DND-41 (cell line): ENCODE results near the gene ZNF689.

Experiments used
- ATAC-seq: fragments of 200-7000 bp; cut with Tn5 transposase; 3 replicates; pipeline ENCODE4 v1.9.1; 2021; ENCODE audit warnings: low read depth; ENCODE audit not compliant: insufficient read depth
- DNase-seq: peaks from one replicate; pipeline ENCODE4 v3.0.0-alpha.2; 2020
- H2AFZ ChIP-seq: 2 replicates; pipeline ENCODE4 v1.6.0; 2012; ENCODE audit warnings: low read depth, low read length
- H3K27ac ChIP-seq: 2 replicates; pipeline ENCODE4 v1.5.1; 2012; ENCODE audit warnings: low read length, inconsistent platforms
- H3K27me3 ChIP-seq: fragments of 200-600 bp; sonication (generic); 2 replicates; pipeline ENCODE4 v1.6.0; 2012; ENCODE audit warnings: low read length, mild to moderate bottlenecking, inconsistent platforms; ENCODE audit not compliant: insufficient read depth, poor library complexity
- H3K36me3 ChIP-seq: 2 replicates; pipeline ENCODE4 v1.5.1; 2012; ENCODE audit warnings: low read length, inconsistent platforms; ENCODE audit not compliant: insufficient read depth
- H3K4me1 ChIP-seq: 2 replicates; pipeline ENCODE4 v1.5.1; 2012; ENCODE audit warnings: mild to moderate bottlenecking, low read length; ENCODE audit not compliant: insufficient read depth
- H3K4me2 ChIP-seq: 2 replicates; pipeline ENCODE4 v1.6.0; 2012; ENCODE audit warnings: mild to moderate bottlenecking, moderate library complexity, low read length, inconsistent platforms; ENCODE audit not compliant: insufficient read depth
- H3K4me3 ChIP-seq, 2 experiments: fragments of 200-600 bp in 1 of 2; shearing (Covaris generic) in 1 of 2; 2 replicates each; pipeline ENCODE4 v1.5.1; 2012 to 2016; ENCODE audit warnings: inconsistent platforms in 2 of 2, low read length in 2 of 2, mild to moderate bottlenecking in 2 of 2, low read depth in 1 of 2, moderate library complexity in 1 of 2
- H3K79me2 ChIP-seq: 2 replicates; pipeline ENCODE4 v1.6.0; 2012; ENCODE audit warnings: low read length, inconsistent platforms; ENCODE audit not compliant: insufficient read depth
- H3K9ac ChIP-seq: 2 replicates; pipeline ENCODE4 v1.6.0; 2012; ENCODE audit warnings: low read depth, mild to moderate bottlenecking, inconsistent platforms, low read length, moderate library complexity
- H3K9me3 ChIP-seq: 2 replicates; pipeline ENCODE4 v1.5.1; 2012; ENCODE audit warnings: low read length, moderate library complexity, mild to moderate bottlenecking, inconsistent platforms; ENCODE audit not compliant: insufficient read depth, severe bottlenecking
- H4K20me1 ChIP-seq: 2 replicates; pipeline ENCODE4 v1.6.0; 2012; ENCODE audit warnings: low read length; ENCODE audit not compliant: insufficient read depth
- EZH2 ChIP-seq: IDR thresholded peaks from 3 replicates; pipeline ENCODE4 v1.6.1; 2012; ENCODE audit warnings: borderline replicate concordance, low read depth, mild to moderate bottlenecking, moderate library complexity, low read length, inconsistent platforms; ENCODE audit not compliant: severe bottlenecking
- TF ChIP-seq, protein P1 (sequence below): IDR thresholded peaks from 2 replicates; pipeline ENCODE4 v1.5.1; 2012; ENCODE audit warnings: borderline replicate concordance, low read length, moderate library complexity, mild to moderate bottlenecking; ENCODE audit not compliant: poor library complexity, severe bottlenecking; ENCODE audit errors: extremely low read depth

Gene ZNF689

GRCh38 chr16:30647274-30647571 lies 37.0 kb upstream of the ZNF689 start:
- H4K20me1 ChIP-seq: no peaks in the 10 kb centered on the region
- no peak overlapping the region for H2AFZ ChIP-seq
- H3K4me3 ChIP-seq: no peak overlapping the region
- H3K27ac ChIP-seq: no peak overlapping the region
- DNase-seq: no peak
- H3K4me2 ChIP-seq: no peak overlapping the region
- ATAC-seq: no peak
- peaks cover 19% of the 10 kb centered on the region for H3K4me1 ChIP-seq
- H3K9me3 ChIP-seq: no peaks in the 10 kb centered on the region
- H3K36me3 ChIP-seq: peaks cover 2% of the 10 kb centered on the region; the same call in 1 of the 2 replicates
- no peak for TF ChIP-seq EZH2
- TF ChIP-seq, protein P1, sequence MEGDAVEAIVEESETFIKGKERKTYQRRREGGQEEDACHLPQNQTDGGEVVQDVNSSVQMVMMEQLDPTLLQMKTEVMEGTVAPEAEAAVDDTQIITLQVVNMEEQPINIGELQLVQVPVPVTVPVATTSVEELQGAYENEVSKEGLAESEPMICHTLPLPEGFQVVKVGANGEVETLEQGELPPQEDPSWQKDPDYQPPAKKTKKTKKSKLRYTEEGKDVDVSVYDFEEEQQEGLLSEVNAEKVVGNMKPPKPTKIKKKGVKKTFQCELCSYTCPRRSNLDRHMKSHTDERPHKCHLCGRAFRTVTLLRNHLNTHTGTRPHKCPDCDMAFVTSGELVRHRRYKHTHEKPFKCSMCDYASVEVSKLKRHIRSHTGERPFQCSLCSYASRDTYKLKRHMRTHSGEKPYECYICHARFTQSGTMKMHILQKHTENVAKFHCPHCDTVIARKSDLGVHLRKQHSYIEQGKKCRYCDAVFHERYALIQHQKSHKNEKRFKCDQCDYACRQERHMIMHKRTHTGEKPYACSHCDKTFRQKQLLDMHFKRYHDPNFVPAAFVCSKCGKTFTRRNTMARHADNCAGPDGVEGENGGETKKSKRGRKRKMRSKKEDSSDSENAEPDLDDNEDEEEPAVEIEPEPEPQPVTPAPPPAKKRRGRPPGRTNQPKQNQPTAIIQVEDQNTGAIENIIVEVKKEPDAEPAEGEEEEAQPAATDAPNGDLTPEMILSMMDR: no peak
- peaks cover 12% of the 10 kb centered on the region for H3K79me2 ChIP-seq
- no peak overlapping the region for H3K9ac ChIP-seq
- H3K27me3 ChIP-seq: no peaks in the 10 kb centered on the region

DNA sequence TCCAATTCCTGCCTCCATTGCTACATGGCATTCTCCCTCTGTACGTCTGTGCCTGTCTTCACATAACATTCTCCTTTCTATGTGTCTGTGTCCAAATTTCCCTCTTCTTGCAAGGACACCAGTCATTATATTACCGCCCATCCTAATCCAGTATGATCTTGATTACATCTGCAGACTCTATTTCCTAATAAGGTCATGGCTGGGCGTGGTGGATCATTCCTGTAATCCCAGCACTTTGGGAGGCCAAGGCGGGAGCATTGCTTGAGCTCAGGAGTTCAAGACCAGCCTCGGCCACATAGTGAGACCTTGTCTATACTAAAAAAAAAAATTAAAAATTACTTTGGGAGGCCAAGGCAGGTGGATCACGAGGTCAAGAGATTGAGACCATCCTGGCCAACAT lies 35.5 kb upstream of the ZNF689 start:
- no peaks in the 10 kb centered on the region; the same call in 1 of the 2 replicates for H3K36me3 ChIP-seq
- ATAC-seq (no peak), DNase-seq (no peak)
- no peaks in the 10 kb centered on the region for H3K9me3 ChIP-seq
- no peak overlapping the region for H2AFZ ChIP-seq
- no peak overlapping the region for H3K4me2 ChIP-seq
- no peak overlapping the region for H3K9ac ChIP-seq
- no peaks in the 10 kb centered on the region for H4K20me1 ChIP-seq
- no peak overlapping the region for H3K4me3 ChIP-seq
- H3K4me1 ChIP-seq: peaks cover 11% of the 10 kb centered on the region
- no peaks in the 10 kb centered on the region for H3K27me3 ChIP-seq
- no peak overlapping the region for H3K27ac ChIP-seq
- no peak for TF ChIP-seq EZH2
- TF ChIP-seq, protein P1: no peak
- no peaks in the 10 kb centered on the region for H3K79me2 ChIP-seq

DNA sequence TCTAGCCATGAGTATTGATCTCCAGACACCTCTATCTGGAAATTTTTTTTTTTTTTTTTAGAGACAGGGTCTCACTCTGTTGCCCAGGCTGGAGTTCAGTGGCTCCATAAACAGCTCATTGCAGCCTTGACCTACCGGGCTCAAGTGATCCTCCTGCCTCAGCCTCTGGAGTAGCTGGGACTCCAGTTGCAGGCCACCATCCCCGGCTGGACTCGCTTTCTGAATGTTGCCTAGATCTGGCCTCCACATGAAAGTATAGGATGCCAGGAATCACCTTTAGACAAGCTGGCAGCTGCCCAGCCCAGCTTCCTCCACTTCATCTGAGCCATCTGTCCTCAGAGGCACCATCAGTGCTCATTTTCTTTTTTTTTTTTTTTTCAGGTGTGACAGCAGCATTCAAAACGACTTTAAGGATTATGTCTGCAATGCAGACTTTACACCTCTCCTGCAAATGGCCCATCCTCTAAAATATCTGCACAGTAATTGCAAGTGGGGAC lies 34.2 kb upstream of the ZNF689 start:
- Histone ChIP-seq H3K4me3 (no peak overlapping the region), H3K9me3 (no peaks in the 10 kb centered on the region), H3K9ac (no peak overlapping the region), H3K36me3 (no peaks in the 10 kb centered on the region), H4K20me1 (no peaks in the 10 kb centered on the region), H3K27me3 (no peaks in the 10 kb centered on the region), H3K4me2 (no peak overlapping the region), H3K27ac (no peak overlapping the region), H2AFZ (no peak overlapping the region), H3K4me1 (peaks cover 1% of the 10 kb centered on the region; the same call in 1 of the 2 replicates), H3K79me2 (no peaks in the 10 kb centered on the region)
- DNase-seq: no peak
- no peak for ATAC-seq
- TF ChIP-seq, protein P1: no peak
- no peak for TF ChIP-seq EZH2
